ENCODE data around the gene TIMD4.
A peak's percentile ranks its signal among the peaks of the same experiment; 100 is the strongest.

The TIMD4 gene

DNA sequence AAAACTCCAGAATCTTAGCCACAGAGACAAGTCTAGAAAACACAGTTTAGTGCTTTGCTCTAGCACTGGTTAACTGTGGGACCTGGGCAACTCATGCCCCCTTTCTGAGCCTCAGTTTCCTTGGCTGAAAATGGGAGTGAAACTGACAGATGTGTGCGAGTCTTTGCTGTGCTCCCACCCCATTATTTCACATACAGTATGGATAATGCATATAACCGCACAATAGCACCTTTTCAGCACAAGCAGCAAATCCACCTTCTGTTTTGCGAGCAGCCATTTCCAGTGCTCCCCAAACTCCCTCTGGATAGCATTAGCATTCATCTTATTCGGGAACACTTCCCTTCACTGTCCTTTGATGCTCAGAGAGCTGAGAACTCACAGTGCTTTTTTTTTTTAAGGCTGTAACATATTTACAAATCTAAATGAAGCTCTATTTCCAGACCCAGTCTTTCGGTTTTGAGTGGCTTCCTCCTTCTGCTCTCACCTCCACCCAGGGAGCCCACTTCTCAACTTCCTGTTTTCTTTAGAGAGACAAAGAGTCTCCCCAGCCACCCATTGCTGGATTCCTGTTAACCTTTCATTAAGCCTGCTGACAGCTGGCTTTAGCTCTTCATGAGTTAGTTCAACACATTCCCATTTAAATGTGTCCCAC, 49.2 kb downstream of the TIMD4 start:
- in situ Hi-C loops (cut with MboI; ENCODE audit: low sequenced_read_pairs, unreplicated experiment): no loop called here

GRCh38 chr5:156913355-156913718, 49.7 kb downstream of the TIMD4 start:
- no peak for DNase-seq (ENCODE audit: low spot score)
- in situ Hi-C loops (cut with MboI; ENCODE audit: low sequenced_read_pairs, unreplicated experiment): no loop called here
- TF ChIP-seq, protein P1, sequence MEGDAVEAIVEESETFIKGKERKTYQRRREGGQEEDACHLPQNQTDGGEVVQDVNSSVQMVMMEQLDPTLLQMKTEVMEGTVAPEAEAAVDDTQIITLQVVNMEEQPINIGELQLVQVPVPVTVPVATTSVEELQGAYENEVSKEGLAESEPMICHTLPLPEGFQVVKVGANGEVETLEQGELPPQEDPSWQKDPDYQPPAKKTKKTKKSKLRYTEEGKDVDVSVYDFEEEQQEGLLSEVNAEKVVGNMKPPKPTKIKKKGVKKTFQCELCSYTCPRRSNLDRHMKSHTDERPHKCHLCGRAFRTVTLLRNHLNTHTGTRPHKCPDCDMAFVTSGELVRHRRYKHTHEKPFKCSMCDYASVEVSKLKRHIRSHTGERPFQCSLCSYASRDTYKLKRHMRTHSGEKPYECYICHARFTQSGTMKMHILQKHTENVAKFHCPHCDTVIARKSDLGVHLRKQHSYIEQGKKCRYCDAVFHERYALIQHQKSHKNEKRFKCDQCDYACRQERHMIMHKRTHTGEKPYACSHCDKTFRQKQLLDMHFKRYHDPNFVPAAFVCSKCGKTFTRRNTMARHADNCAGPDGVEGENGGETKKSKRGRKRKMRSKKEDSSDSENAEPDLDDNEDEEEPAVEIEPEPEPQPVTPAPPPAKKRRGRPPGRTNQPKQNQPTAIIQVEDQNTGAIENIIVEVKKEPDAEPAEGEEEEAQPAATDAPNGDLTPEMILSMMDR (IDR thresholded peaks at IDR 0.05; ENCODE audit: borderline replicate concordance, control extremely low read depth, extremely low read depth, insufficient read depth, missing control alignments): no peak

More for the DNA sequence above, 49.2 kb downstream of the TIMD4 start:
- peak; percentile 53 for DNase-seq (ENCODE audit: low spot score)
- TF ChIP-seq, protein P1 (IDR thresholded peaks at IDR 0.05; ENCODE audit: borderline replicate concordance, control extremely low read depth, extremely low read depth, insufficient read depth, missing control alignments): no peak

GRCh38 chr5:156912869-156913268, 50.2 kb downstream of the TIMD4 start:
- no peak for DNase-seq (ENCODE audit: low spot score)
- TF ChIP-seq, protein P1 (IDR thresholded peaks at IDR 0.05; ENCODE audit: borderline replicate concordance, control extremely low read depth, extremely low read depth, insufficient read depth, missing control alignments): no peak
- in situ Hi-C loops (cut with MboI; ENCODE audit: low sequenced_read_pairs, unreplicated experiment): no loop called here

GRCh38 chr5:156909180-156909579, 53.8 kb downstream of the TIMD4 start:
- in situ Hi-C loops (cut with MboI; ENCODE audit: low sequenced_read_pairs, unreplicated experiment): no loop called here
- no peak for DNase-seq (ENCODE audit: low spot score)
- TF ChIP-seq, protein P1 (IDR thresholded peaks at IDR 0.05; ENCODE audit: borderline replicate concordance, control extremely low read depth, extremely low read depth, insufficient read depth, missing control alignments): no peak

GRCh38 chr5:156907667-156908066, 55.4 kb downstream of the TIMD4 start:
- DNase-seq (ENCODE audit: low spot score): no peak
- TF ChIP-seq, protein P1 (IDR thresholded peaks at IDR 0.05; ENCODE audit: borderline replicate concordance, control extremely low read depth, extremely low read depth, insufficient read depth, missing control alignments): no peak
- in situ Hi-C loops (cut with MboI; ENCODE audit: low sequenced_read_pairs, unreplicated experiment): no loop called here

- DNase-seq (ENCODE audit: low spot score): no peak
- in situ Hi-C loops (cut with MboI; ENCODE audit: low sequenced_read_pairs, unreplicated experiment): no loop called here
- TF ChIP-seq, protein P1 (IDR thresholded peaks at IDR 0.05; ENCODE audit: borderline replicate concordance, control extremely low read depth, extremely low read depth, insufficient read depth, missing control alignments): no peak
Observed at GRCh38 chr5:156906807-156907206, 56.2 kb downstream of the TIMD4 start.
